GM21723 (cell line): ENCODE data around the gene CCDC122.

ENCODE experiments used
- ATAC-seq: cut with Tn5 transposase; IDR thresholded peaks from one replicate; pipeline ENCODE4 v1.9.1; 2021; ENCODE audit warnings: mild to moderate bottlenecking, moderate library complexity; ENCODE audit not compliant: unreplicated experiment

The CCDC122 gene

GRCh38 chr13:43878892-43879754, at the start of gene CCDC122:
TSS of gene CCDC122 (minus strand) at chr13:43879740. CDS start at chr13:43869376, 10,364 bp downstream.
- ATAC-seq: peak; percentile 82

- peak; percentile 67 for ATAC-seq
These were observed 45.2 kb upstream of the CCDC122 start for GRCh38 chr13:43924549-43925245.

- ATAC-seq: no peak
These were observed 41.6 kb upstream of the CCDC122 start for GRCh38 chr13:43920965-43921674.

GRCh38 chr13:43918636-43919035, 39.1 kb upstream of the CCDC122 start:
- ATAC-seq: no peak

DNA sequence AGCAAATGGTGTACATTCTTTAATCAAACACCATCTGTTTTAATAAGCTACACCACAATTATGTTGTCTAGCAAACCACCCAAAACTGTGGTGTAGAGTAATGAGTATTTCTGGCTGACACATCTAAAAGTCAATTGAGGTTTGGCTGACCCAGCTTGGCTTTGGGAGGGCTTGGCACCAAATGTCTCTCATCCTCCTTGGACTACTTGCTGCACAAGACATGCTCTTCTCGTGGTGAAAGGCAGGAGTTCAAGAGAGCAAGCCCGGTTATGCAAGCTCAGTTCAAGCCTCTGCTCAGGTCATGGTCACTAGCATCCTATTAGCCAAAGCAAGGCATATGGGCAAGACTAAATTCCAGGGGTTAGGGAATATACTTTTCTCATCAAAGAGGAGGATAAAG, 37.3 kb upstream of the CCDC122 start:
- no peak for ATAC-seq

DNA sequence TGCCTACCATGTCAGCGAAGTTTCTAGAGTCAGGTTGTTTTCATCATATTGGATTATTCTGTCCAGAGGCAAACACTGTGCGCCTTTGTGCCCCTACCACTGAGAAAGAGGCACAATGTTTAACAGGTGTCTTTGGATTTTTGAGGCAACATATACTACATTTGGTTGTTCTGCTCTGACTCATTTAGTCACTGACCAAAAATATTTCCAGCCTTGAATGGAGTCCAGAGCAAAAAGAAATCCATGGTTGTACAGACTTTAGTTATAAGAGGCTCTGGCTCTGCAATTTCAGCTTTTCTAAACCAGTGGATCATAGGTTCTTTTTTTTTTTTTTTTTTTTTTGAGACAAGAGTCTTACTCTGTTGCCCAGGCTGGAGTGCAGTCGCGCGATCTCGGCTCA, 35.9 kb upstream of the CCDC122 start:
- ATAC-seq: no peak

DNA sequence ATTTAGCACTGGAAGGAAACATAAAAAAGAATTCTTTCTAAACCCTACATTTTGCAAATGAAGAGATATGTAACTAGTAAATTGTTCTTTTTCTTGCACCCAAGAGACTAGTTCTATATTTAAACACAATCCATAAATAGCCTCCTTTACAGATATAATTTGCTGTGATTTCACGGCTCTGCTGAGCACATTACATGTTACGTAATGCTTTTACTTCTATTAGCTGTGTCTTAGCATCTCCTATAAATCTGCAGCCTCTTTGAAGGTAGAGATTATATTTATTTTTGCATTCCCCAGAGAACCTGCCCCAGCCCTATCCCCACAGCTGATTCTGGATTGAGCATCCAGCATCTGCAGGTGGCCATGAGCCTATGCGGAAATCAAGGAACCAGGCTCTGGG, 32.3 kb upstream of the CCDC122 start:
- ATAC-seq: no peak

GRCh38 chr13:43911278-43911677, 31.7 kb upstream of the CCDC122 start:
- no peak for ATAC-seq

GRCh38 chr13:43910856-43911255, 31.3 kb upstream of the CCDC122 start:
- ATAC-seq: no peak

DNA sequence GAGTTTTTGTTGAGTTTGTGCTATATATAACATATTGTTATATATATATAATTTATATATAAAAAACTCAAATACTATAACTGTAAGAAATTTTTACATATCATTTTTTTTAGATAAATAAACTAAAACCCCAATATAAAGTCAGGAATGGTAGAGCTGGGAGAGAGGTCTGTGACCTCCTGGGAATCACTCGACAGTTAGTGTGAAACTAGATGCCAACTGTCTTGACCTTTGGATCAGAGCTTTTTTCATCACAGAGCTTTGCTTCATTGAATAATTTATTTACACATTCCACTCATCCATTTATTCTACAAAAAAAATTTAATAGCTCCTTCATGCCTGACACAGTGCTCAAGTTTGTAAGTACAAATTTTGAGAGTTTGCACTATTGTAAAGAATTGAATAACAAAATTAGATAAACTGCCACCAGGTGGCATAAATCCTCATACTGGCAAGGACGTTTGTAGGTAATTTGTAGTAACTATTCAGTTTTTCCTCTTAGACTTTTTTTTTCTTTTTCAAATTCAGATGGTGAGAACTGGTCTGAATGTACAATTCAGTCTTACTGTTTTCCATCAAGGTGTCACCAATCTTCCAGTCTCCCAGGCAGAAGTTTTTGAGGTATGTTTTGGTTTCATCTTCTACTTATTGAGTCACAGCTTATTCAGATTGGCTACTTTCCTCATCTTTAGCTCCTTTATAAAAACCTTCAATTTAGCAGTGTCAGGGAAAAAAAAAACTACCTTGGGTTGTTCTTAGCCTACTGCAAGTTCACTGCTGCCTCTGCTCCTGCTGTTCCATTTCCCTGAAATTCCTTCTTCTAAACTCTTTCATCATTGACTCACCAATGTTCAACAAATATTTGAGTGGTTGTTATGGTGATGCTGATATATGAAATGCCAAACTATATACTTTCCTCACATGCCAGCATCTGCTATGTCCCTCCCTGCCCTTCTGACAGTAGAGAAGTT, 28.9 kb upstream of the CCDC122 start:
- ATAC-seq: no peak

DNA sequence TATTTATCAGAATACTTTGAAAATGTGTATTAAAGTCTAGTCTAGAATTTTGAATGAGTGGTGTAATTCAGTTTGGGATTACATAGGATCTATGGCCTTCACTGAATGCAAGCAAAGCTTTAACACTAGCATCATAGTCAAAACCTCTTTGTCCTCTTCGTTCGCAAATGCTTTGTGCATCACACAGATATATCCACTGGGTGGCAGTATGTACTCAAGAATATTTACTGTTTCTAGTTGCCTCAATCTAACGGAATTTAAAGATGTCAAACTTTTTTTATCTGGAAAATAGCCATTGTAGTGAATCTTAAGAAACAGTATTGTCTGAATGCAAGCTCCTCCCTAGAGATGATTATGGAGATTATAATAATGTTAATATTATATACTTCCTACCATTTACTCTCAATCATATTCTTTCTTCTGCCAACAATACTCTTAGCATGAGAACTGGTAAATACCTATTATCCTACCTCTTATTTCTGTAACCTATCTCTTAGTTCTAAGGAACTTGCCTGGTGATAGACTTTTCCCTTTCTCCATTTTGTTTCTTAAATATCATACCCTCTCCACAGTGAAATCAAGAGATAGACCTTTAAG, 26.0 kb upstream of the CCDC122 start:
- no peak for ATAC-seq

DNA sequence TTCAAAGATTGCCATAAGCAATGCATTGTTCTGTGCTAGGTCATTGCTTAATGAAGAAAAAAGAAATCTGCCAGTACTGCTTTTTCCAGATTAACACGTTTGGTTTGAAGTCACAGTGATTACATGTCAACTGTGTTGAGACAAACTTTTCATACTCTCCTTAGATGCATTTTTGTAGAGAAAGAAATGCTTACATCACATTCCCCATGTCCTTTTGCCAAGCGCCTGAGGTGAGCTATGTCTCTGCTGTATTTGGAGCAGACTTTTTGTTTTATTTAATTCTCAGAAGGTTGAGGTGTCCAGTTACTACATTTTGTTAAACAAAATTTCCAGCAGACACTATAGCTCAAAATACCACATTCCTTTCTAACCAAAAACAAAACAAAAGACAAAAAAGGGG, 16.4 kb upstream of the CCDC122 start:
- no peak for ATAC-seq

- ATAC-seq: no peak
These were observed 14.9 kb upstream of the CCDC122 start for GRCh38 chr13:43894438-43894837.

DNA sequence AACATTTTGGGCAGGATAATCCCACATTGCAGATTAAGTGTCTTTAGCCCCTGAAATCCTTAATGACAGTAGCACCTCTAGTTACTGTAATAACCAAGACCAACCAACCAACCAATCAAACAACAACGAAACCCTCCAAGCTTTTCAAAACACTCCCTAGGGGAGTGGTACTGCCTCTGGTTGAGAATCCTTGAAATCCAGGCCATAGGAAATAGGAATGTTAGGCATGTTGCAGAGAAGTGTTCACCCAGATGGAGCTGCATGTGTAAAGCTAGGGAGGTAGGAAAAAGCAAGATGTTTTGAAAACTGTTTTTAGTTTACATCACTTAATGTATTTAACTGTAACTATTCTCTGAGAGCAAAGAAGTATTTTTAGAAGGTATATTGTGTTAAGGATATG, 4.7 kb upstream of the CCDC122 start:
- ATAC-seq: no peak

GRCh38 chr13:43883631-43884030, 4.1 kb upstream of the CCDC122 start:
- ATAC-seq: no peak

- no peak for ATAC-seq
These were observed 2.0 kb upstream of the CCDC122 start for GRCh38 chr13:43881580-43881979.

DNA sequence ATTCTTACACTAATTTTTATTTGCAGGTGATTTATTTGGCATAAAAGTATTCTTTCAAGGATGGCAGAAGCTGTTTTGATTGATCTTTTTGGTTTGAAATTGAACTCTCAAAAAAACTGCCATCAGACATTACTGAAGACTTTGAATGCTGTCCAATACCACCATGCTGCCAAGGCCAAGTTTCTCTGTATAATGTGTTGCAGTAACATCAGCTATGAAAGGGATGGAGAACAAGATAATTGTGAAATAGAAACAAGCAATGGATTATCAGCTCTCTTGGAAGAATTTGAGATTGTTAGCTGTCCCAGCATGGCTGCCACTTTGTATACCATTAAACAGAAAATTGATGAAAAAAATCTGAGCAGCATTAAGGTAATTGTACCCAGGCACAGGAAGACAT, 1.4 kb upstream of the CCDC122 start:
- no peak for ATAC-seq

DNA sequence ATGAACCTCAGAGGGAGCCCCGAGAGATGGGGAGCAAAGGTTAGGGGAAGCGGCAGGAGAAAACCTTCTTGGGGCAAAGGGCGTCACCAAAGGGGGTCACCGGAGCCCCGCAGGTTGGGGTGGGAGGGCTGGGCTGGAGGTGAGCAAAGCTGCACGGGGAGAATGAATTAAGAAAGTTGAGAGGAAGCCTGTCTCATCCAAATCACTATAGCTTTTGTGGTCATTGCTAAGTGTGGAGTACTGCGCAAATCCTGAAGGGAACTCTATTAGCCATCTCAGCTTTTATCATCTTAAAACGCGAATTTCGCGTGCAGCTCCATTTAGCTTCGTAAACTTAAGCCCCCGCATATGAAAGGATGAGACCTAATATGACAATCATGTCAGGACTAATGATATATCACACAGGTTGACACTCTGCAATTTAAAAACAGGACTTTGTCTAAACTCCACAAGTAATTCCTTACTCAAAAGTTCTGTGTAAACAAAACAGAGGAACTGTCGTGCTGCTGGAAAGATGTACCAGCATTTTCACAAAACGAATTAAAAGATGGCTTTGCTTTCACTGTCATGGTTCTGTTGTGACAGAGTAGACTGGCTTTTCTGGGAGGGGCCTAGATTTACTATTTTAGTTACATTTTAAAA, 795 bp upstream of the CCDC122 start:
- no peak for ATAC-seq

DNA sequence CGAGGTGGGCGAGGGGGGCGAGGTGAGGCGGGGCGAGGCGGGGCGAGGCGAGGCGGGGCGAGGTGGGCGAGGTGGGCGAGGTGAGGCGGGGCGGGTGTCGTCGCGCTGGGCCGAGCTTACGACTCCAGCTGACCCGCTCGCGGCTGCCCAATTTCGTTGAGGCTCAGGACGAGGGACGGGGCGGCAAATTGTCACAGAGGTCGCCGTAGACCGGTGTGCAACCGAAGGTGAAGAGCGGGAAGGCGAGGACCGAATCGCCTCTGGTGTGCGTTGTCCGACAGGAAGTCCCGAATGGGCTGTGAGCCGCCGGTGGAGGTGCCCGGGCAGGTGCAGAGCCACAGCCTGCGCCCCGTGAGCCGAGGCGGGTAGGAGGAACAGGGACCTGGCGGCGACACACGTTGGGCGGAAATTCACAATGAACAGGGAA, 228 bp upstream of the CCDC122 start, which contains the start of gene LACC1:
Gene LACC1 (plus strand): TSS at position 150 of the 427 bp plus-strand sequence. CDS start 1,082 bp downstream, outside the sequence.
- ATAC-seq: peak; percentile 47
